Measurements from ENCODE around the gene CLN6.

DNA sequence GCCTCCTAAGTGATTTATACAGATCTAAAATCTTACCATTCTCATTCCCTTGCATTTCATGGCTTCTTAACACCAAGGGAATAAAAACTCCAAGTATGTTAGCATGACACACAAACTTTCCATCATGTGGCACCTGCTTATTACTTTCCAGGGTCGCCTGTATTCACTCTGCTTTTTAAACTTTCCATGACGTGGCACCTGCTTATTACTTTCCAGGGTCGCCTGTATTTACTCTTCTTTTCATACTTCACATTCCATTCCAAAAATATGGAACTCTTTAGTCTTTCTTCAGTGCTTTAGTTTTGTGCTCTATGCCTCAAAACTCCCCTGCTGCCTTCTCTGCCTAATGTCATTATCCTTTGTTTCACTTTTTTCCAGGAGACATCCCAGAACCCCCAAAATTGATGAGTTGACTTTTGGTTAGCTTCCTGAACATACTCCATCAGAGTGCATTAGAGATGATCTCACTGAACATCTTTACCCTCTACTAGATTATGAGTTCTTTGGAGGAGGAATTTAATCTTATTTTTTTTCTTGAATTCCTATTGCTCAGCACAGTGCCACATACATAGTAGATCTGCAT, 71.4 kb downstream of the CLN6 start:
- TF ChIP-seq SUZ12 (IDR thresholded peaks at IDR 0.05; ENCODE audit: extremely low read depth, insufficient read depth, insufficient read length) (no peak), YY1 (IDR thresholded peaks at IDR 0.05; ENCODE audit: insufficient read depth, insufficient read length) (no peak), ZNF274 (IDR thresholded peaks at IDR 0.05; ENCODE audit: low read depth, low read length) (no peak)
